ENCODE results near the gene ARMH3.

The ARMH3 gene

GRCh38 chr10:101892782-101893391 lies 163.1 kb downstream of the ARMH3 start:
- DNase-seq = no peak

DNA sequence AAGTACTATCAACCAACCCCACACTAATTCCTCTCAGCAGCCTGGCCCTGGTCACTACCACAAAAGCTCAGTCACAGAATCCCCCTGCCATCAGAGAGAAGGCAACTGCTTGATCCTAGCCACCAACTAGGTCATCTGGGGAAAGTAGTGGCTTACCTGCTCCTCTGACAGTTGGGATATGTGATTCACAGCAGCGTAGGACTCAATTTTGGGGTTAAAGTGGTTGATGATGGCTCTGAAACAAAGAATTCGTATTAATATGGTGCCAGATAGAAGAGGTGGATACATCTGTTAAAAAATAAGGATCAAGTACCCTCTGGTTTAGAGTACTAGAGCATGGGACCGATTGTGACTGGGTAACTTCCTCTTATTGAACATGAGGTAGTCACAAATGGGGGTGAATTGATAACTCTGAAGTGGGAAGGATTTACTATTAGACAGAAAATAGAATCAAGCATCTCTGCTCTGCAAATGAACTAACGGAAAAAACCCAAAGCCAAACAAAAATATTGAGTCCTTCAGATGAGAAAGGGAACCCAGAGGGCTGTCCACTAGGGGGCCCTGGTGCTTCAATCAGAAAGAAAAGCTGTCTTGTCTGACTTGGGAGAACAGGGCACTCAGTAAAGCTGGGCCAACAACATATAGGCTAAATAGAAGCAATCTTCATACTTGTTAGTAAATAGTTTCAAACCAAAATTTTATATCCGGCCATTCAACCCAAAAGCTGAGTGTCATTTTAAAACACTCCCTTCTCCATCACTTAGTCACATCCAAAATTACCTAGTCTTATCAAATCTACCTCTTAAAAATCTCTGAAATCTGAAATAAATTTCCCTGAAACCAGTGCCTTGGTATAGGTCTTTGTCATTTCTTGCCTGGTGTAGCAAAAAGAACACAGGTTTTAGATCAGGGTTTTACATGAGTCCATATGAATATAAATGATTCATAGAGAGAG lies 166.4 kb downstream of the ARMH3 start:
- DNase-seq = no peak

- no peak for DNase-seq
Measured at GRCh38 chr10:101888251-101888949, 167.6 kb downstream of the ARMH3 start.

DNA sequence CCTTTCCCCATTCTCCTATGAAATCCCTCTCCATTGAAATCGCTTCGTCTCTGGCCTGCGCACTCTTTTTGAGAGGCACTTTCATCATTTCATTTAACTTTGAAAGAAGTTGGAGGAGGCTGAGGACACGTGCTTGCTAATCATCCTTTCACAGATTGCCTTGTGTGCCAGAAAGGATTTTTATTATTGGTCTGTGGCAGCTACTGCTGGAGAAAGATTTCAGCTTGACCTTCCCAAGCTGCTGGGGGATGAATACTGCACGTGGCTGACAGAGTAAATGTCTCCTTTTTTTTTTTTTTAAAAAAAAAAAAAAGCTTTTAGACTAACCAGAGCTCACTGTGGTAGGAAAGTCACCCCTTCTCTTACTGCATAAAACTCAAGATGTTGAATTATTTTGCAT lies 168.2 kb downstream of the ARMH3 start:
- no peak for DNase-seq

DNA sequence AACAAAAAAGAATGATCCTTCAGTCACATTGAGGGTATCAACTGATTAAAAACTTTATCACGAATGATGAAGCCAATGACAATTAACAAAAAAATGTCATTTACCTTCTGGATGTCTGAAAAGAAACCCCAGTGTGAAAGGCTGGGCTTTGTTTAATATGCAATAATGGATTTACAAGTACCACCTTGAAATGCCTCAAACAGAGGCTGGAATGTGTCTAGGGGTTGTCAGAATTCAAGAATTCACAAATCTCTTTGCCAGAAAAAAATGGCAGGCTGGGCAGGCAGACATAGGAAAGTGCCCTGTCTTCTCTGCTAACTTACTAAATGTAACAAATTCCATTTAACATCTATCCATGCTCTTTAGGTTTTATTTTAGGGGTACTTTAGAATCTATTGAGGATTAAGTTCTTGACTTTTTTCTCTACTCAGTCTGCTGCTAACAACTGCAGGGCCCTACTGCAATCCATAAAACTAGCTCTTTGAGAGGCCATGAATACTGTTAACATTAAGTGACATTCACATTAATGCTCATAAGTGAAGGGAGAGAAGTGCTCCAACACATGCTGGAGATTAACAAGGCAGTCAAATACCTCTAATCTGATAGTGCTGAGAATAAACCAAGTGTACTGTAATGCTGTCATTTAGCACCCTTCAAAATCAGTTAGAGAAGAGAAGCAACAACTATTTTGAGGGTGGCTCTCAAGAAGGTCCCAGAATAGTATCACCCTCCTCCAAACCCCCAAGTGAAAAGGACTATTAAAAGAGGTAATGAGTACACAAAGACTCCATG lies 169.3 kb downstream of the ARMH3 start:
- DNase-seq = no peak

- no peak for DNase-seq
Measured at GRCh38 chr10:101881036-101881774, 174.8 kb downstream of the ARMH3 start.

DNA sequence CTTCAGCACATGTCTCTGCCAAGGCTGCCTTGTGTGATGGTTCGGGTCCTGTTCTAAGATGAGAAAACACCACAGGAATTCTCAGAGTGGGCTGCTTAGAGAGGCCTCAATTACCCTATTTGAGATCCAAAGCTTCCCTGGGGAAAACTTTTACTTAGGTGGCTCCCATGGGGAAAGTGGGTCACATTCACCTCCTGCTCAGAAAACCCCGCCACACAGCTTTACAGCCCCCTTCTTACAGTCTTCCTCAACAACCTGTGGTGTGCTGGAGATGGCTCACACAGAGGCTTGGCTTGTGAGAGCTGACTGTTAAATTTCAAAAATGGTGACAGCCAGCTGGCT lies 175.8 kb downstream of the ARMH3 start:
- DNase-seq = no peak

- no peak for DNase-seq
Measured at GRCh38 chr10:101879456-101880231, 176.3 kb downstream of the ARMH3 start.

DNA sequence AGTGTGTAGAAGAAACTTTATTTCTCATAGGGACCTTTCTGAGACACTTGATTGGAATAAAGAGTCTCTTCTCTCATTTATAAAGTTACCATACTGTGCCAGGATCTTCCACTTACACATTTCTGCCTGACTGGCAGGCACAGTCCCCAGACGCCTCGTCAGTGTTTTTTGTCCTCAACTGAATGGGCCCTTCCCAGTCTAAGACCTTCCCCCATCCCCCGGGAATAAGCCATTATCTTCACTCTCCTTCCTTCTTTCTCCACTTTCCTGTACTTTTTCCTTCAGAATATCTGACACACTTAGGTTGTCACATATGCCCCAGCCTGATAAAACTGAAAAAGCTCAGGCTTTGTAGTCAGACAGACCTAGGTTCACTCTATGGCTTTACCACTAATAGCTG lies 177.1 kb downstream of the ARMH3 start:
- DNase-seq = no peak

GRCh38 chr10:101875068-101875688 lies 180.8 kb downstream of the ARMH3 start:
- DNase-seq = no peak

GRCh38 chr10:101874252-101874651 lies 181.7 kb downstream of the ARMH3 start:
- no peak for DNase-seq

DNA sequence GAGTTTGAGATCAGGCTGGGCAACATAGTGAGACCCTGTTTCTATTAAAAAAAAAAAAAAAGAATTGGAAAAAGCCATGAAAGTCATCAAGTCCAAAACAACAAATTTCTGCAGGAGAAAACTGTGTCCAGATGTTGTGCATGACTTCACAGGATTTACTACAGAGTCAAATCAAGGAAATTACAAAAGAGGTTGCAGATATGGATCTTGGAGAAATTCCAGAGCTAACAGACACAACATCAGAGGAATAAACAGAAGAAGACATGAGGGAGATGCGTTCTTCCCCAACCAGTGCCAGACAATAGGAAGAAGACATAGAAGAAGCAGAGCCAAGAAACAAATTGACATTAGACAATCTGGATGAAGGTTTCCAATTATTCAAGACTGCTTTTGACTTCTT lies 188.0 kb downstream of the ARMH3 start:
- no peak for DNase-seq

GRCh38 chr10:101859530-101859929 lies 196.4 kb downstream of the ARMH3 start:
- no peak for DNase-seq

DNA sequence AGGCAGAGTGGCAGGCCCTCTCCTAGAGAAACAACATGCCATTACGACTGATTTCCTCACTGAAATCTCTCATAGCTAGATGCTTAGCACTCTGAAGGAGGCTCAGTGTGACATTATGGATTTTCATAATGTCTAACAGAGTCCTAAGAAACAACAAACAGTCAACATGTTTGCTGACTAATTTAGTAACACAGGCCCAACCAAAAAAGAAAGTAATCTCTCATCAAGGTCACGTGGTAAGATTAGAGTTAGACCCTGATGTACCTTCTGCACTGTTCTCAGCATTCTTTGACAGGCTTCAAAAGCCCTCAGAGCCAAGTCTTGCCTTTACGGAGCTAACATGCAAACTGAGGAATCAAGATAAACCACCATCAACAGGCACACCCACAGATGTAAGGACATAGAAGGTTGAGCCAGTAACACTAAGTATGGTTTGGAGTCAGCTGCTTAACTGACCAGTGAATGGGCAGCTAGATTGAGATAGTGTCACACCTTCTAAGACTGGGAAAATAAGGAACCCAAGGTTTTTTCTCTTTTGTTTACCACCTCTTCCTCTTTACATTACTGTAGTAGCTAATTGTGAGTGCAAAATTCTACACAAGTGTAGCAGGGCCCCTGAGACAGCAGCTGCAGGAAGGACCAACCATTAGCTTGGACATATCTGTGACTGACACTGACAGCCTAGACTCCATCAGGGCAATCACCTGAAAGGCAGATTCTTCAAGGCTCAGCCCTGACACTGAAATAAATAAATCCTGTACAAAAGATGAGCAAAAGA lies 197.1 kb downstream of the ARMH3 start:
- no peak for DNase-seq

DNA sequence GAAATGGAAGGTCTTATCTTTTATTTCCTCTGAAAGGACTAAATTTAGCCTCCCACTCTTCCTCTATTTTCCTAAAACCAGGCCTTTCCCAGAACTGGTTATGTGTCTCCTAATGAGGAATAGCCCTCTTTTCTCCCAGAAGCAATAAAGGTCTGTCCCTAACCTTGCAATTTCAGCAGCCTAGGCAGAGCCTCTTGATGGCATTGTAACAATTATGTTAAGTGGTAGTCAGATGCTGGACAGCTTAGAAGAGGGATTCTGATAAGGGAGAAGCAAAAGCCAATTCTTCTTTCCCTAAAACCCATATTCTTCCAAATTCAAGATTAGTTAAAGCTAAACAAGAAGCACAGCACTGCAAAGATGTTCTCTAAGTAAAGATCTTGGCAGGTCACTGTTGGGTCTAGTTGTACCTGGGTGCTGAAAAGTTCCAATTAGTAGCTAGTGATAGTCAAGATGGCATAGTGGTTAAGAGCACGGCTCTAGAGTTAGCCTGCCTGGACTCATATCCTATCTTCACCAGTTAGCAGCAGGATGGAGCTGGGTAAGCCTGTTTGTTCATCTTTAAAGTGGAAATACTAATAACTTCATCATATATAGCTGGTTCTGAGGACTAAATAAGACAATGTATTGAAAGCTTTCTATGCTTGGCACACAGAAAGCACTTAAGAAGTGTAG lies 198.0 kb downstream of the ARMH3 start:
- DNase-seq = no peak

DNA sequence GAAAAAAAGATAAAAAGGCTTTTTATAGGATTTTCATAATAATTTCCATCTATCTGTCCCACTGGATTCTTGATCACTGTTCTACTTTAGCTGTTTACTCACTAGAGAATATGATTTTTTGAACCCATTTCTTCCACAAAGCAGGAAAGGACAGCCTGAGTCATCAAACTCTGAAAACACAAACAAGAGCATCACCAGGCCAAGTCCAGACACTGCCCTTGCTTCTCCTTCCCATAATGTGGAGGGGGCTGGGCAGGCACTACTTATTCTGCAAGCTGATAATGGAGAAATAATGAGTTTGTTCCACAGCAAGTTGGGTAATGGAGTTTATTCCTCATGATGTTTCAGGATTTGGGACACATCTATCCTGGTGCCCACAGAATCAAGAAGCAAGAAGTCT lies 199.3 kb downstream of the ARMH3 start:
- no peak for DNase-seq

- no peak for DNase-seq
Measured at GRCh38 chr10:101851411-101852116, 204.4 kb downstream of the ARMH3 start.

DNA sequence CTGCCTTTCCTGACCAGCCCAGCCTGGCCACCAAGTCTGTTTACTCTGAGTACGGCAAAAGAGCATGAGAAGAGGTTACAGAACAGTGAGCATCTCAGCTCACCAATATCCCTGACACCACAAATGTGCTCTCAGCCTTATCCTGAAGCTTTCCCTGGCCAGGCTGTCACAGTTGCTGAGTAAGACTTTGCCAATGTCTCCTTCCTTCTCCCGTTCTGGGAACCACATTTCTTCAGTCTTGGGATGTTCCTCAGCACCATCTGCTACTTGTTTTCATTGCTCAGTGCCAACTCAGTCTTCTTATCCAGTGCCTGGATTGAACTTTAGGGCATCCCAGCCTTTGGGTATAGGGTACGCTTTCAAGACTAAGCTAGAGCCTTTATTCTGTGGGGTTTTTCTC lies 205.2 kb downstream of the ARMH3 start:
- no peak for DNase-seq

GRCh38 chr10:101848894-101849351 lies 207.1 kb downstream of the ARMH3 start:
- no peak for DNase-seq

Measured in NCI-H446 treated with DMSO at 0.1 percent for 48 hours (cell line).